Mesodermal cell (in vitro differentiated cells): ENCODE data around the gene ADORA2B.
"Not testable (repeated sequence)": the region's sequence is repeated elsewhere in the genome, so short reads cannot be mapped to it uniquely, and the experiment has no call there.

Experiments
- H3K27ac ChIP-seq: 2 replicates; pipeline ENCODE4 v1.7.0; 2013; ENCODE audit warnings: mild to moderate bottlenecking, low read depth, low read length, moderate library complexity; ENCODE audit not compliant: severe bottlenecking
- H3K36me3 ChIP-seq: 2 replicates; pipeline ENCODE4 v1.7.1; 2013; ENCODE audit warnings: mild to moderate bottlenecking, low read length, moderate library complexity; ENCODE audit not compliant: control insufficient read depth, insufficient read depth
- H3K4me1 ChIP-seq: one replicate; pipeline ENCODE4 v1.7.1; 2013; ENCODE audit warnings: mild to moderate bottlenecking, low read length; ENCODE audit not compliant: insufficient read depth, control insufficient read depth, poor library complexity, severe bottlenecking
- H3K4me3 ChIP-seq: 2 replicates; pipeline ENCODE4 v1.7.0; 2013; ENCODE audit warnings: low read length, control low read depth, mild to moderate bottlenecking; ENCODE audit not compliant: insufficient read depth, poor library complexity, severe bottlenecking; ENCODE audit errors: extremely low read depth
- H3K9me3 ChIP-seq: 2 replicates; pipeline ENCODE4 v1.7.1; 2013; ENCODE audit warnings: mild to moderate bottlenecking, low read length, moderate library complexity; ENCODE audit not compliant: control insufficient read depth
- WGBS, 2 experiments: methylation state at CpG; one replicate each; pipeline ENCODE4 v1.1.5; 2013; ENCODE audit warnings: missing lambda C conversion rate in 2 of 2; ENCODE audit not compliant: insufficient coverage in 2 of 2; 5-methylcytosine and 5-hydroxymethylcytosine counted together

ADORA2B gene

GRCh38 chr17:15969463-15969862 is 24.5 kb downstream of the ADORA2B start:
- Histone ChIP-seq H3K4me3 (no peak overlapping the region), H3K9me3 (no peaks in the 10 kb centered on the region), H3K36me3 (peaks cover 8% of the 10 kb centered on the region), H3K27ac (no peak overlapping the region), H3K4me1 (peaks cover 18% of the 10 kb centered on the region)
- WGBS, 2 experiments: 92 to 96% methylated on average over 8 of the region's 8 CpGs

DNA sequence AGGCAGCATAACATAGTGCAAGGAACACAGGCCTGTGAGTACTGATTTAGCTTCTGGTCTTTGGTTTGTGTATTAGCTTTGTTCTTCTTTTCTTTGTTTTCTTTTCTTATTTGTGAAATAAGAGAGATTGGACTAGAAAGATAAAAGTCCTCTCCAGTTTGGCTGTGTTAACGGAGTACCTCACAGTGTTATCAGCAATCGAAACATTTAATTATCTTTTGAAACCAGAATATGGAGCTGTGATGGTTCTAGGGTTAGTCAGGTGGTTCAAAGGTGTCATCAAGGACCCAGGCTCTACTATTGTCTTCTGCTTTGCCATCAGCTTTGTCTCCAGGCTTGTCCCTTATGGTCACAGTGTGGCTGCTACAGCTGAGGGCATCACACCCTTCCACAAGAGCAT is 25.6 kb downstream of the ADORA2B start:
- peaks cover 18% of the 10 kb centered on the region for H3K4me1 ChIP-seq
- no peak overlapping the region for H3K27ac ChIP-seq
- 90% methylated on average over 2 of the region's 2 CpGs; no CpG with 5 or more reads in 1 of the 2 experiments for WGBS, 2 experiments
- H3K4me3 ChIP-seq: no peak overlapping the region
- H3K36me3 ChIP-seq: peaks cover 17% of the 10 kb centered on the region
- H3K9me3 ChIP-seq: no peaks in the 10 kb centered on the region

DNA sequence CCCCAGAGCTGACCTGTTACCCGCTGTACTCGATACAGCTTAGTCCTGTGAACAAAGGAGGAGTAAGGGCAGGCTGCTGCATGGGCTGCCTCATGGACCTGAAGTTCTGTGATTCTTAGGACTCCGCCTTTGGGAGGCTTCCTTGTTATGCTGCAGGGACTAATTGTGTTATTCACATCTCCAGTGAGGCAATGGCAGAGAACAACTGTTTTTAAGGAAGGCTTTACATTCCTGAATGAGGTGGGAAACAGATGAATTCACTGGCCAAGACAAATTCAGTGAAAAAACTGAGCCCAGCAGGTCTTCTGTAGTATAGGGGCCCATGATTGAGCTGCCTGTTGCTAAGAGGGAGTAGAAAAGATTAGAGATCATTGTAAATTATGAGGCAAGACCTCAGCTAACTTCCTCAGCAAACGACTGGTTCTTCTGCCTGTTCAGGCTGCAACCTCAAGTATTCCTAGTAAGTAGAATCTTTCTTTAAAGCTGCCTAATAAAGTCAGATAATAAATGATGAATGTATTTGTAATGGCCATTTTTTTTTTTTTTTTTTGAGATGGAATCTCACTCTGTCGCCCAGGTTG is 26.3 kb downstream of the ADORA2B start:
- H3K27ac ChIP-seq: no peak overlapping the region
- H3K4me1 ChIP-seq: peaks cover 12% of the 10 kb centered on the region
- no peaks in the 10 kb centered on the region for H3K9me3 ChIP-seq
- peaks cover 22% of the 10 kb centered on the region for H3K36me3 ChIP-seq
- no peak overlapping the region for H3K4me3 ChIP-seq
- WGBS, 2 experiments: 89 to 92% methylated on average over 4 to 5 of the region's 5 CpGs

DNA sequence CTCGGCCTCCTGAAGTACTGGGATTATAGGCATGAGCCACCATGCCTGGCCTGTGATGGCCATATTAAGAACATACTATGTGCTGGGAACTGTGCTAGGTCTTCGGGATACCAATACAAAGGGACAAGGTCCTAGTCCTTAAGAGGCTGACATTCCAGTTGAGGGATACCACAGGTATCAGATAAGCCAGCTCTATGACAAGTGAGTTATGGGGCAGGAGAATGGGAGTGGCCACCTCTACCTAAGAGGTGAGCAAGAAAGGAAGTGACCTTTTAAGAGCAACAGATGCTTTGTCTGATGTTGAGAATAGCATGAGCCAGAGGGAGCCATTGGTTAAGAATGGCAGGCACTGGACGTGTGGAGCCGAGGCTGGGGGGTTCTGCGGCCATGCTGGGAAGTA is 27.0 kb downstream of the ADORA2B start:
- Histone ChIP-seq H3K36me3 (peaks cover 29% of the 10 kb centered on the region), H3K9me3 (no peaks in the 10 kb centered on the region), H3K4me1 (peaks cover 5% of the 10 kb centered on the region), H3K27ac (no peak overlapping the region), H3K4me3 (no peak overlapping the region)
- WGBS, 2 experiments: 92 to 100% methylated on average over 5 of the region's 5 CpGs

GRCh38 chr17:15972497-15972951 is 27.6 kb downstream of the ADORA2B start:
- H3K27ac ChIP-seq: no peak overlapping the region
- no peaks in the 10 kb centered on the region for H3K4me1 ChIP-seq
- no peak overlapping the region for H3K4me3 ChIP-seq
- peaks cover 35% of the 10 kb centered on the region for H3K36me3 ChIP-seq
- WGBS, 2 experiments: 83 to 100% methylated on average over 1 of the region's 4 CpGs
- no peaks in the 10 kb centered on the region for H3K9me3 ChIP-seq

- Histone ChIP-seq H3K36me3 (peaks cover 40% of the 10 kb centered on the region), H3K27ac (no peak overlapping the region), H3K4me1 (no peaks in the 10 kb centered on the region), H3K4me3 (no peak overlapping the region), H3K9me3 (no peaks in the 10 kb centered on the region)
These were observed 28.1 kb downstream of the ADORA2B start for GRCh38 chr17:15973016-15973415.

GRCh38 chr17:15973834-15974233 is 28.9 kb downstream of the ADORA2B start:
- Histone ChIP-seq H3K4me3 (no peak overlapping the region), H3K4me1 (no peaks in the 10 kb centered on the region), H3K36me3 (peaks cover 47% of the 10 kb centered on the region), H3K27ac (no peak overlapping the region), H3K9me3 (no peaks in the 10 kb centered on the region)
- 95 to 96% methylated on average over 6 of the region's 6 CpGs for WGBS, 2 experiments

GRCh38 chr17:15977894-15978293 is 33.0 kb downstream of the ADORA2B start:
- Histone ChIP-seq H3K27ac (no peak overlapping the region), H3K36me3 (peaks cover 75% of the 10 kb centered on the region), H3K4me3 (no peak overlapping the region), H3K4me1 (peaks cover 10% of the 10 kb centered on the region), H3K9me3 (peaks cover 9% of the 10 kb centered on the region)
- 94 to 100% methylated on average over 2 of the region's 2 CpGs for WGBS, 2 experiments

DNA sequence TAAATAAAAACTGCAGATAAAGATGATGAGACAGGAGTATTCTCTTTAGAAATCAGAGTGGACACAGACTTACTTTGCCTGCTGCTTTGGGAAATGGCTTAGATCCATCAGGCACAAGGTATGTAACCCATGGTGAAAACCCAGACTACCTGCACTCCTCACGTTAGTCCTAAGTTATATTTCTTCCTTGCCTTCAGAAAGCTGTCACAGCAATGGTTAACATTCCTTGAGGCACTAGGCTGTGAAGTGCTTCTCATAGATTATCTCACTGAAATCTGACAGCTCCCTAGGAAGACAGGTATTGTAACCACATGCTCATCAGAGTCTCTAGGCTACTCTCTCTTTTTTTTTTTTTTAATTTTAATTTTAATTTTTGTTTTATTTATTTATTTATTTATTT is 33.7 kb downstream of the ADORA2B start:
- Histone ChIP-seq H3K27ac (no peak overlapping the region), H3K4me1 (peaks cover 10% of the 10 kb centered on the region), H3K36me3 (peaks cover 81% of the 10 kb centered on the region), H3K4me3 (no peak overlapping the region), H3K9me3 (peaks cover 9% of the 10 kb centered on the region)
- WGBS, 2 experiments: 92% methylated on average over 1 of the region's 1 CpG; no CpG with 5 or more reads in 1 of the 2 experiments

DNA sequence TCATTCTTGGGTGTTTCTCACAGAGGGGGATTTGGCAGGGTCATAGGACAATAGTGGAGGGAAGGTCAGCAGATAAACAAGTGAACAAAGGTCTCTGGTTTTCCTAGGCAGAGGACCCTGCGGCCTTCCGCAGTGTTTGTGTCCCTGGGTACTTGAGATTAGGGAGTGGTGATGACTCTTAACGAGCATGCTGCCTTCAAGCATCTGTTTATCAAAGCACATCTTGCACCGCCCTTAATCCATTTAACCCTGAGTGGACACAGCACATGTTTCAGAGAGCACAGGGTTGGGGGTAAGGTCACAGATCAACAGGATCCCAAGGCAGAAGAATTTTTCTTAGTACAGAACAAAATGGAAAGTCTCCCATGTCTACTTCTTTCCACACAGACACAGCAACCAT is 34.1 kb downstream of the ADORA2B start:
- H3K4me1 ChIP-seq, H3K27ac ChIP-seq, H3K9me3 ChIP-seq, H3K4me3 ChIP-seq: not testable (repeated sequence)
- WGBS, 2 experiments: no CpG with 5 or more reads among the region's 4 CpGs
- peaks cover 82% of the 10 kb centered on the region for H3K36me3 ChIP-seq

DNA sequence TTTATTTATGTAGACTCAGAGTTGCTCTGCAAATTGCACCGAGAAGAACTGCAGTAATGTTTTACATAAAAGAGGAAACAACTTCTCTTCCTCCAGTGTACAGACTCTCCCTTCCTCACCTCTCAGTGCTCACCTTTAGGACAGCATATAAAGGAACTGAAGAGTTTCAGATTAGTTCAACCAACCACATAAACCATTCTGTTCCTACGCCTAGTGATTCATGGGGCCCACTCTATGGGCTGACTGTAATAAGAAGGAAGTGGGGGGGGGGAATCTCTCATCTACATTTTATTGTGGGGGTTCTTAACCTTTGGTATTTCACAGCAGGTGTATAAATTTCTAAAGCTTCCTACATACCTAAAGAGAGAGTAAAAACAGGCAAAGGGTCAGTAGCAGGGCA is 36.3 kb downstream of the ADORA2B start:
- H3K36me3 ChIP-seq: peaks cover 84% of the 10 kb centered on the region
- H3K4me1 ChIP-seq: peaks cover 10% of the 10 kb centered on the region
- 33% methylated on average over 1 of the region's 2 CpGs; no CpG with 5 or more reads in 1 of the 2 experiments for WGBS, 2 experiments
- H3K27ac ChIP-seq: no peak overlapping the region
- H3K9me3 ChIP-seq: peaks cover 9% of the 10 kb centered on the region
- no peak overlapping the region for H3K4me3 ChIP-seq
